ENCODE results near the gene CLDND2.
A peak's percentile ranks its signal among the peaks of the same experiment; 100 is the strongest.

Gene CLDND2

GRCh38 chr19:51341066-51341465 lies 27.7 kb downstream of the CLDND2 start:
- Histone ChIP-seq H3K4me1 (ENCODE audit: control insufficient read depth in 1 of 2, insufficient read depth in 2 of 2, low read length in 2 of 2) (peaks cover 0 to 9% of the 10 kb centered on the region in 2 donors), H3K4me3 (ENCODE audit: low read depth in 1 of 2, low read length in 2 of 2) (no peak overlapping the region), H3K9ac (ENCODE audit: low read depth in 1 of 2, low read length in 2 of 2) (no peak overlapping the region), H3K27ac (ENCODE audit: low read depth, low read length) (no peak overlapping the region), H3K9me3 (ENCODE audit: control insufficient read depth in 1 of 2, low read length in 2 of 2) (no peaks in the 10 kb centered on the region), H3K36me3 (ENCODE audit: control insufficient read depth in 1 of 2, insufficient read depth in 2 of 2, low read length in 2 of 2) (peaks cover 0 to 14% of the 10 kb centered on the region in 2 donors), H3K27me3 (ENCODE audit: control insufficient read depth in 1 of 2, insufficient read depth in 2 of 2, low read length in 2 of 2) (no peaks in the 10 kb centered on the region)

DNA sequence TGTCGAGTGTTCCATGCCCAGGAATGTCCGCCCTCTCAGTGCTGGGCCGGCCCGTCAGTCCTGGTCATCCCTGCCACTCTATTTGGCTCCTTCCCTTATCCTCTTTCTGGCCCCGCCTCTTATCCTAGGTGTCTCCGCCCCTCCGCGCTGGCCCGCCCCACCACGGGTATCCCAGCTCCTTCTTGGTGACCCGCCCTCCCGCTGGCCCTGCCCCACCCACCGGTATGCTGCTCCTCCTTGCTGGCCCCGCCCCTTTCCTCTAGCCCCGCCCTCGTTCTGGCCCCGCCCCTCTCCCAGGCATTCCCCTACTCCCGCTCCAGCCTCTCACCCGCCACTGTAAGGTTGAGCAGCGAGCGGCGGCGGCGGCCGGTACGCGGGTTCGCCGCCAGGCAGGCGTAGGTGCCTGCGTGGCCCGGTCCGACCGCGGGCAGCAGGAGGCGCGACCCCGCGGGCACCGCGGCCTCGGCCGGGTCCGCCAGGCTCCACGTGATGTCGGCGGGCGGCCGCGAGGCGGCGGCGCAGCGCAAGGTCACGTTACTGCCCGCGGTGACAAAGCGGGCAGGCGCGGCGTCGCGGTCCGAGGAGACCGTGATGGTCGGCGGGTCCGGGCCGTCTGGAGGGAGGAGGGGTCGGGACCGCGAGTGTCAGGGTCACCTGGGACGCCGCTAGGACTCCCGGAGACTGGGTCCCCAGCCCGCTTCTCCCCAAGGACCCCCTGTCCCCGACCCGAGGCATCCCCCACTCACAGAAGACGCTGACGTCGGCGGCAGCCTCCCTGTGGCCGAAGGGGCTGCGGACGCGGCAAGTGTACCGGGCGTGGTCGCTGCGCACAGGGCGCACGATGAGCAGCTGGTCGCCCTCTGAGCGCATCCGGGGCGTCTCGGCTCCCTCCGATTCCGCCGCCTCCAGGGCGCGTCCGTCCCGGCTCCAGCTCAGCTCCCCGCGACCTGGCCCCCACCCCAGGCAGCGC lies 28.8 kb downstream of the CLDND2 start:
- H3K9ac ChIP-seq (ENCODE audit: low read depth in 1 of 2, low read length in 2 of 2) = peak overlapping the region; percentile 36 to 60
- peaks cover 0 to 3% of the 10 kb centered on the region in 2 donors for H3K36me3 ChIP-seq (ENCODE audit: control insufficient read depth in 1 of 2, insufficient read depth in 2 of 2, low read length in 2 of 2)
- peaks cover 0 to 9% of the 10 kb centered on the region in 2 donors for H3K4me1 ChIP-seq (ENCODE audit: control insufficient read depth in 1 of 2, insufficient read depth in 2 of 2, low read length in 2 of 2)
- no peaks in the 10 kb centered on the region for H3K27me3 ChIP-seq (ENCODE audit: control insufficient read depth in 1 of 2, insufficient read depth in 2 of 2, low read length in 2 of 2)
- H3K4me3 ChIP-seq (ENCODE audit: low read depth in 1 of 2, low read length in 2 of 2) = peak overlapping the region; percentile 72 to 82
- no peaks in the 10 kb centered on the region for H3K9me3 ChIP-seq (ENCODE audit: control insufficient read depth in 1 of 2, low read length in 2 of 2)
- H3K27ac ChIP-seq (ENCODE audit: low read depth, low read length) = peak overlapping the region; percentile 51

- H3K9ac ChIP-seq (ENCODE audit: low read depth in 1 of 2, low read length in 2 of 2) = peak overlapping the region; percentile 45 to 58
- H3K4me1 ChIP-seq (ENCODE audit: control insufficient read depth in 1 of 2, insufficient read depth in 2 of 2, low read length in 2 of 2) = peaks cover 0 to 9% of the 10 kb centered on the region in 2 donors
- H3K27ac ChIP-seq (ENCODE audit: low read depth, low read length) = peak overlapping the region; percentile 51
These were observed 29.5 kb downstream of the CLDND2 start for GRCh38 chr19:51339313-51339686.

GRCh38 chr19:51338563-51339312 lies 30.1 kb downstream of the CLDND2 start:
- Histone ChIP-seq H3K9me3 (ENCODE audit: control insufficient read depth in 1 of 2, low read length in 2 of 2) (no peaks in the 10 kb centered on the region), H3K4me1 (ENCODE audit: control insufficient read depth in 1 of 2, insufficient read depth in 2 of 2, low read length in 2 of 2) (peaks cover 0 to 9% of the 10 kb centered on the region in 2 donors), H3K27ac (ENCODE audit: low read depth, low read length) (peak overlapping the region; percentile 51), H3K9ac (ENCODE audit: low read depth in 1 of 2, low read length in 2 of 2) (peak overlapping the region; percentile 45 to 58), H3K36me3 (ENCODE audit: control insufficient read depth in 1 of 2, insufficient read depth in 2 of 2, low read length in 2 of 2) (no peaks in the 10 kb centered on the region), H3K4me3 (ENCODE audit: low read depth in 1 of 2, low read length in 2 of 2) (peak overlapping the region; percentile 72 to 82), H3K27me3 (ENCODE audit: control insufficient read depth in 1 of 2, insufficient read depth in 2 of 2, low read length in 2 of 2) (no peaks in the 10 kb centered on the region)

More at GRCh38 chr19:51339313-51339686, 29.5 kb downstream of the CLDND2 start:
- H3K36me3 ChIP-seq (ENCODE audit: control insufficient read depth in 1 of 2, insufficient read depth in 2 of 2, low read length in 2 of 2) = no peaks in the 10 kb centered on the region
- no peaks in the 10 kb centered on the region for H3K9me3 ChIP-seq (ENCODE audit: control insufficient read depth in 1 of 2, low read length in 2 of 2)
- peak overlapping the region; percentile 72 to 82 for H3K4me3 ChIP-seq (ENCODE audit: low read depth in 1 of 2, low read length in 2 of 2)
- no peaks in the 10 kb centered on the region for H3K27me3 ChIP-seq (ENCODE audit: control insufficient read depth in 1 of 2, insufficient read depth in 2 of 2, low read length in 2 of 2)

DNA sequence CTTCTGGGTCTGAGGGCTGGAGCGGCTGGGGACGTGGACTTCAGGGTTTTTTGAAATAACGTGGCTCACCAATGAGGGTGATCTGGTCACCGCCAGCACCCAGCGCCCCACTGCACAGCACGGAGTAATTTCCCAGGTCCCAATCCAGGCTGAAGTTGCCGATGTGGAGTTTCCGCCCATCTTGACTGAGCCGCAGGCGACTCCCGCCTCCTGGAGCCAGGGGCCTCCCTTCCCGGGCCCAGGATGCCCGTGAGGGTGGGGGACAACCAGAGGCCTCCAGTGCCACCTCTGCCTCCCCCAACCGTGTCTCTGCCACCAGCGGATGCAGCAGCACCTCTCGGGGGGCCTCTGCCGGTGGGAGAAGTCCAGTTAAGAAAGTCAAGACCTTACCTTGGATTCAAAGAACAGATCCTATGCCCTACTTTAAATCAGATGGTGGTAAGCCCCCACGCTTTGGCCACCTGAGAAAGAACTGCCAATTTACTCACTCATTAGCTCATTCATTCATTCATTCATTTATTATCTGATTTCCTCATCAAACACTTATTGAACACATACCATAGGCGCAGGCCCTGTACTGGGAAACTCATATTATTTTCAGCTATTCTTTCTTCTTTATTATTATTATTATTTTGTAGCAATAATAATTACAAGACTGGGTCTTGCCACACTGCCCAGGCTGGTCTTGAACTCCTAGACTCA lies 30.8 kb downstream of the CLDND2 start:
- Histone ChIP-seq H3K27ac (ENCODE audit: low read depth, low read length) (no peak overlapping the region), H3K4me3 (ENCODE audit: low read depth in 1 of 2, low read length in 2 of 2) (peak overlapping the region in 1 of 2 donors; percentile 82), H3K27me3 (ENCODE audit: control insufficient read depth in 1 of 2, insufficient read depth in 2 of 2, low read length in 2 of 2) (no peaks in the 10 kb centered on the region)

DNA sequence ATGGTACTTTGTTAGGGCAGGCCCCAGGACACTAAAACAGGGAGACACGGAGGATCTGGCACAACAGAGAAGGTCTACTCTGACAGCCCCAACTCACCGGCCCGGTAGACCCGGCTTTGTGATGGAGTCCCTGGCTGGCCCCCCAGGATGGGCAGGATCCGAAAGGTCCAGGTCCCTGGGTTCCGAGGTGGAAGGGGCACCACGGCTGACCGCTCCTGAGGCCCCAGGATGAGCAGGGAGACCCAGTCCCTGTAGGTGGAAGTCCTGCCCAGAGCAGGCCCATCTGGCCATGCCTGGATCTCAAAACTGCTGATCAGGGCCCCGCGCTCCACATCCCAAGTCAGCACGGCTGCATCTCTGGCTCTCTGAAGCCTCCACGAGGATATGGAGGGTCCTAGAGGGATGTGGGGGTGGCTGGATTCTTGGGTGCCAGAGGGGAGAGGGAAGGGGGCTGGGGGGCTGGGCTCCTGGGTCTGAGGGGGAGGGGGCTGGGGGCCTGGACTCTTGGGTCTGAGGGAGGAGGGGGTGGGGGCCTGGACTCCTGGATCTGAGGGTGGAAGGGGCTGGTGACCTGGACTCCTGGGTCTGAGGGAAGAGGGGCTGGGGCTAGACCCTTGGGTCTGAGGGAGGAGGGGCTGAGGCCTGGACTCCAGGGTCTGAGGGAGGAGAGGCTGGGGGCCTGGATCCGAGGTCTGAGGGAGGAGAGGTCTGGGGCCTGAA lies 31.5 kb downstream of the CLDND2 start:
- Histone ChIP-seq H3K4me3 (ENCODE audit: low read depth in 1 of 2, low read length in 2 of 2) (no peak overlapping the region), H3K4me1 (ENCODE audit: control insufficient read depth in 1 of 2, insufficient read depth in 2 of 2, low read length in 2 of 2) (peaks cover 0 to 9% of the 10 kb centered on the region in 2 donors), H3K9ac (ENCODE audit: low read depth in 1 of 2, low read length in 2 of 2) (no peak overlapping the region), H3K27ac (ENCODE audit: low read depth, low read length) (no peak overlapping the region), H3K36me3 (ENCODE audit: control insufficient read depth in 1 of 2, insufficient read depth in 2 of 2, low read length in 2 of 2) (no peaks in the 10 kb centered on the region), H3K9me3 (ENCODE audit: control insufficient read depth in 1 of 2, low read length in 2 of 2) (no peaks in the 10 kb centered on the region), H3K27me3 (ENCODE audit: control insufficient read depth in 1 of 2, insufficient read depth in 2 of 2, low read length in 2 of 2) (no peaks in the 10 kb centered on the region)

More for the DNA sequence above, 30.8 kb downstream of the CLDND2 start:
- H3K36me3 ChIP-seq (ENCODE audit: control insufficient read depth in 1 of 2, insufficient read depth in 2 of 2, low read length in 2 of 2) = no peaks in the 10 kb centered on the region
- H3K4me1 ChIP-seq (ENCODE audit: control insufficient read depth in 1 of 2, insufficient read depth in 2 of 2, low read length in 2 of 2) = peaks cover 0 to 9% of the 10 kb centered on the region in 2 donors
- no peaks in the 10 kb centered on the region for H3K9me3 ChIP-seq (ENCODE audit: control insufficient read depth in 1 of 2, low read length in 2 of 2)
- no peak overlapping the region for H3K9ac ChIP-seq (ENCODE audit: low read depth in 1 of 2, low read length in 2 of 2)

GRCh38 chr19:51333836-51334460 lies 34.9 kb downstream of the CLDND2 start:
- no peak overlapping the region for H3K4me3 ChIP-seq (ENCODE audit: low read depth in 1 of 2, low read length in 2 of 2)
- no peaks in the 10 kb centered on the region for H3K36me3 ChIP-seq (ENCODE audit: control insufficient read depth in 1 of 2, insufficient read depth in 2 of 2, low read length in 2 of 2)
- H3K4me1 ChIP-seq (ENCODE audit: control insufficient read depth in 1 of 2, insufficient read depth in 2 of 2, low read length in 2 of 2) = peaks cover 0 to 4% of the 10 kb centered on the region in 2 donors
- no peaks in the 10 kb centered on the region for H3K27me3 ChIP-seq (ENCODE audit: control insufficient read depth in 1 of 2, insufficient read depth in 2 of 2, low read length in 2 of 2)
- no peak overlapping the region for H3K27ac ChIP-seq (ENCODE audit: low read depth, low read length)
- H3K9ac ChIP-seq (ENCODE audit: low read depth in 1 of 2, low read length in 2 of 2) = no peak overlapping the region
- no peaks in the 10 kb centered on the region for H3K9me3 ChIP-seq (ENCODE audit: control insufficient read depth in 1 of 2, low read length in 2 of 2)

GRCh38 chr19:51331716-51332115 lies 37.1 kb downstream of the CLDND2 start:
- H3K4me3 ChIP-seq (ENCODE audit: low read depth in 1 of 2, low read length in 2 of 2) = no peak overlapping the region
- peaks cover 7 to 8% of the 10 kb centered on the region in 2 donors for H3K27me3 ChIP-seq (ENCODE audit: control insufficient read depth in 1 of 2, insufficient read depth in 2 of 2, low read length in 2 of 2)
- H3K36me3 ChIP-seq (ENCODE audit: control insufficient read depth in 1 of 2, insufficient read depth in 2 of 2, low read length in 2 of 2) = no peaks in the 10 kb centered on the region
- no peak overlapping the region for H3K9ac ChIP-seq (ENCODE audit: low read depth in 1 of 2, low read length in 2 of 2)
- no peaks in the 10 kb centered on the region for H3K9me3 ChIP-seq (ENCODE audit: control insufficient read depth in 1 of 2, low read length in 2 of 2)
- H3K4me1 ChIP-seq (ENCODE audit: control insufficient read depth in 1 of 2, insufficient read depth in 2 of 2, low read length in 2 of 2) = no peaks in the 10 kb centered on the region
- H3K27ac ChIP-seq (ENCODE audit: low read depth, low read length) = no peak overlapping the region

DNA sequence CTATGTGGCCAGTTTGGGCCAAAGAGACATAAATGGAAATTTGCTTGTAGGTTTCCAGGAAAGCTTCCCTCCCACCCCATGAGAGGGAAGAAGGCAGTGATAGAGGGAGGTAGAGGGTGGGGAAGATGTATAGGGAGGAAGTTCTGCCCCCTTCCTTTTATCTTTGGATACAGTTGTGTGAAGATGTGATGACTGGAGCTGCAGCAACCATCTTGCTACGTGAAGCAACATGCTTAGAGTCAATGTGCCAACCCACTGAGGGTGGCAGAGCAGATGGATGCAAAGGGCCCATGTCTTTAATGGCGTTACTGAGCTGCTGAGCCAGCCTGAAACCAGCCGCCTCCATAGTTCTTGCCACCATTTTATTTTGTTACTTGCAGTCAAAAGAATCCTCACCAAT lies 37.6 kb downstream of the CLDND2 start:
- no peaks in the 10 kb centered on the region for H3K36me3 ChIP-seq (ENCODE audit: control insufficient read depth in 1 of 2, insufficient read depth in 2 of 2, low read length in 2 of 2)
- peaks cover 7 to 10% of the 10 kb centered on the region in 2 donors for H3K27me3 ChIP-seq (ENCODE audit: control insufficient read depth in 1 of 2, insufficient read depth in 2 of 2, low read length in 2 of 2)
- H3K9ac ChIP-seq (ENCODE audit: low read depth in 1 of 2, low read length in 2 of 2) = no peak overlapping the region

More for the DNA sequence above, 37.6 kb downstream of the CLDND2 start:
- H3K27ac ChIP-seq (ENCODE audit: low read depth, low read length) = no peak overlapping the region
- no peaks in the 10 kb centered on the region for H3K4me1 ChIP-seq (ENCODE audit: control insufficient read depth in 1 of 2, insufficient read depth in 2 of 2, low read length in 2 of 2)
- H3K4me3 ChIP-seq (ENCODE audit: low read depth in 1 of 2, low read length in 2 of 2) = no peak overlapping the region
- H3K9me3 ChIP-seq (ENCODE audit: control insufficient read depth in 1 of 2, low read length in 2 of 2) = no peaks in the 10 kb centered on the region

Measured in duodenal mucosa (tissue), 2 donors.